Fibroblast of skin of right quadriceps (primary cell): ENCODE data around the gene MS4A4E.
"Not testable (repeated sequence)": the region's sequence is repeated elsewhere in the genome, so short reads cannot be mapped to it uniquely, and the experiment has no call there.

Source experiments
- DNase-seq: peaks from one replicate; pipeline ENCODE4 v3.0.0-alpha.2; 2013

The MS4A4E gene

DNA sequence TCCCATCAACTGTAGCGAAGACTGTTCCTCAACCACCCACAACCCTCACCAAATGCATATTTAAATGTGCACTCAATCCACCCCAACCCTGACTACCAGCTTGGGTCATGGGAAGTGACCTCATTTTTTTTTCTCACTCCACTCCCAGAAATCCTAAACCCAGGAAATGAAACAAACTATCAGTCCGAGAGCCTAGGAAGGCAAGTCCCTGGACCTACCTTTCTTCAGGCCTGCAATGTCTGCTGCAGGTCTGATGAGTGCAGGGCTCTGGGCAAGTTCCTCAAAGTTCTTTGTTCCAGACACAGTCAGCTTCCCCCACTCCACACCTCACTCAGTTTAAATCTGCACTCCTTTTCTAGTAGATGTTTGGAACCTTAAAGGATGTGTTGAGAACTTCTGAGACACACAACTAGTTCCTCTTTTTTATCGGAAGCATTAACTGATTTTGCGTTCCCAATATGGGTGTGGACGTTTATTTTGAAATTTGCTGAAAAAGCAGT is at the start of gene MS4A4E:
Gene MS4A4E, minus strand, starts transcription at position 398 of the 500 bp plus-strand sequence. CDS start 13,082 bp downstream, outside the sequence.
- no peak for DNase-seq

DNA sequence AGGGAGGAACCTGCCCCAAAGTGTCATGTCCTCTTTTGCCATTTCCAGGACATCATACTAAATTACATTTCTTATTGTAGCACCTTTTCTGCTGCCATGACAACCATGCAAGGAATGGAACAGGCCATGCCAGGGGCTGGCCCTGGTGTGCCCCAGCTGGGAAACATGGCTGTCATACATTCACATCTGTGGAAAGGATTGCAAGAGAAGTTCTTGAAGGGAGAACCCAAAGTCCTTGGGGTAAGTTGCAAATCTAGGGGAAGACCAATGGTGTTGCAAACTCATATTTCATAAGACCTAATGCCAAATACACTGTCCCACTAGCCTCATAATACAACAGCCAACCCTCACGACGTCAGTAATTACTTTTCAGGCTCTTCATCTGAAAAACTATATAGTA is 49.2 kb upstream of the MS4A4E start:
- DNase-seq = no peak

DNA sequence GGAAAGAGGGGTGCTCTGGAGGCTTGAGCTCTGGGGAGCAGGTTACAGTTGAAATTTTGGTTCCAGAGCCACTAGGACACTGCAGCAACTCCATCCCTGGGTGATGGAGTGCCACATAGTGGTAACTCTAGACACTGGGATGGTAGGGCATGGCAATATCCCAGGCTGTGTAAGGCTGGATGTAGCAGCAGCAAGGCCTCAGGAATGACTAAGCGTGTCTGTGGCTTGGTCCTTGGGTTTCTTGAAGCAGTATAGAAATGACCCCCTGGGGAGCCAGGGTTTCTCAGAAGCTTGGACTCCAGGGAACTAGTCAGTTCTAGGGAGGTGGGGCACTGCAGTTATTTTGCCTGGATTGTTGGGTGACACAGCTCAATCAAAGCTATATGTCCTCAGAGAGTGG is 45.6 kb upstream of the MS4A4E start:
- no peak for DNase-seq

GRCh38 chr11:60285411-60286126 is 42.6 kb upstream of the MS4A4E start:
- not testable (repeated sequence) for DNase-seq

GRCh38 chr11:60282286-60282685 is 39.3 kb upstream of the MS4A4E start:
- no peak for DNase-seq

GRCh38 chr11:60281485-60281884 is 38.5 kb upstream of the MS4A4E start:
- DNase-seq = no peak

GRCh38 chr11:60280412-60280811 is 37.5 kb upstream of the MS4A4E start, which contains the start of gene MS4A4A:
Gene MS4A4A (plus strand): TSS chr11:60280666. CDS start chr11:60280676, 10 bp downstream.
- no peak for DNase-seq

GRCh38 chr11:60274416-60274815 is 31.5 kb upstream of the MS4A4E start:
- no peak for DNase-seq

GRCh38 chr11:60265373-60266214 is 22.7 kb upstream of the MS4A4E start:
- peak; percentile 2 for DNase-seq

DNA sequence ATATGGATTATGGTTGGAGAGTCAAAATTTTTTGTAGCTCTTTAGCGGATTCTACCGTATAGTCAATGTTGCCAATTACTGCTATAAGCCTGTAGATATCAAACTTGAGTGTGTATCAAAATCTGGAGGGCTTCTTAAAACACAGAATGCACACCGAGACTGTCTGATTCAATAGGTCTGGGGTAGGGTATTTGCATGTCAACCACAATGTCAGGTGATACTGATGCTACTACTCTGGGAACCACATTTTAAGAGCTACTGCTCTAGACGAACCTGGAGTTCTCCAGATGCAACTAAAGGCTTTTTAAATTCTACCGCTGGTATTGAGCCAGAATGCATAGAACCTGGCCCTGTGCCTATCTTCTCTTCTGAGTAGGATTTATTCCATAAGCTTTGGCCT is 21.7 kb upstream of the MS4A4E start:
- no peak for DNase-seq

DNA sequence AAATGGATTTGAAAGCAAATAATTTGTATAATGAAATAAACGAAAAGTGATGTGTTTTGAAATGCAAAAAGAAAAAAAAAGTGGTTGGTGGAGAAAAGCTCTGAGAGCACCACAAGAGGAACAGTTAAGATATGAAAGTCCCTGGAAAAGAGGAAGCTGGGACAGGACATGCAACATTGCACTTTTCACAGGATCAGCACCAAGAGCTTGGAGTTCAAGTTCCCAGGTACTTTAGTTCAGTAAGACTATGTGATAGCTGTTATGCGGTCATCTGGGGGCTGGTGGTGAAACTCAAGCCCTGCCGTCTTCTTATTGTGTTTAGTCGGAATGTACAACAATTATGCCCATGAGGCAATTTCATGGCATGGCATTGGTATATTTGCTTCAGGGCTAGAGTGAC is 20.5 kb upstream of the MS4A4E start:
- DNase-seq = no peak

GRCh38 chr11:60261014-60261413 is 18.1 kb upstream of the MS4A4E start:
- DNase-seq = no peak

DNA sequence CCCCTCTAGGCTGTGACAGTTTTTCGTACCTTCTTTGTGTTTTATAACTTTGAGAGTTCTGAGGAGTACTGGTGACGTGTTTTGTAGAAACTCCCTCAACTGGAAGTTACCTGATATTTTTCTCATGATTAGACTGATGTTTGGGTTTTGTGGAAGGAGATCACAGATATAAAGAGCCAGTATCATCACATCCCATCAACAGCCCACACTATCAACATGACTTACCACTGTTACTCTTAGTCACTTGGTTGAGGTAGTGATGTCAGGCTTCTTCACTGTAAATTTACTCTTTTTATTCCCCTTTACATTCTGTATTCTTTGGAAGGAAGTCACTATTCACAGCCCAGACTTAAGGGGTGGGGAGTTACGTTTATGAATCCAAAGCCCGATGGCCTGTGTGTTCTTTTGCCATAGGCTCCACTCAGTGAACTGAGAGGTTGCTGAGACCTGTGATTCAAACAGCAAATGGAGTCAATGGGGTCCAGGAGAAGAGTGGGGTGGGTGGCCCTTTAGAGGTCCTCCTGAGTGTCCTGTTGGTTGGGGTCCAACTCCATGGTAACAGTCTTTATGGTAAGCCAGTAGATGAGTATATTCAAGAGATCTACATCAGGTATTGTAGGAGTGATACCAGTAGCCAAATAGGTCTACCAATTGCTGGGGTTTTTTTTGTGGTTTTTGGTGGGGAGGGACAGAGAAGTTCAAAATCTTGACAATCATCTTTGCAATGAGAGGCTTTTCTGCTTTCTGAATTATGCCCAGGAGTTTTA is 15.2 kb upstream of the MS4A4E start:
- no peak for DNase-seq

DNA sequence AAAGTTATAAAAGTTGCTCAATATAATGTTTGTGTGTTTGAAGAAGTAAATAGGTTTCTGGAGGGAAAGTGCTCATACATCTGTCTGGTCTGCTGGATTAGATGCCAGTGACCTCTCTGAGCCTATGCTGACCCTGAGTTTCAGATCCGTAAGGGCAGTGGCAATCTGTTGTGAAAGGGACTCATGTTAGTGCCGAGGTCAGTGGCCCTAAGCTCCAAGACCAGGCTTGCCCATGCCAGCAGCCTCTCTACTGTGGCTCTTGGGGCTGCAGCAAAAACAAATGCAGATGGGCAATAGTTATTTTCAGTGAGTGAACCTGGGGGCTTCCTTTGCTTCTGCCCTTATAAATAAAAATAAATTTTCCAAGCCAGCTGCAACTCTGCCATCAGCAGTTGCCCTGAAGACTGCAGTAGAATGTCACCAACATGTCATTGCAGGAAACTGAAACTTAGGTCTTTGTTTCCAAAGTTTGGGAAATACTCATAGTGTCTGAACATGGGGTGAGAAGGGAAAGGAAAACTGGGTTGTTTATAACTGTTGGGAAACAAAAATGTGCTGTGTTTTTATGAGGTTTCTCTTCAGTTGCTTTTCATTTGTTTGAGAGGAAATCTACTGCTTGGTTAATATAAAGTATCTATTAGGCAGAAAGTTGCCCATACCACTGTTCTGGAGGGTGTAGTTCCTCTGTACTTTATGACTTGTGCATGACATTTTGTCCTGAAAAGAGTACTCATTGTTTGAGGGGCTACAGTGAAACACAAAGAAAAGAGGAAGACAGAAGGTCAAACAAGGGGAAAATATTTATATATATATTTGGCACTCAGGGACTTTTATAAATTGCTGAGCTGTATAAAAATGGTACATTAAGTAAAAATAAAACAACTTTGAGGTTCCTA is 9.5 kb upstream of the MS4A4E start:
- DNase-seq = no peak

DNA sequence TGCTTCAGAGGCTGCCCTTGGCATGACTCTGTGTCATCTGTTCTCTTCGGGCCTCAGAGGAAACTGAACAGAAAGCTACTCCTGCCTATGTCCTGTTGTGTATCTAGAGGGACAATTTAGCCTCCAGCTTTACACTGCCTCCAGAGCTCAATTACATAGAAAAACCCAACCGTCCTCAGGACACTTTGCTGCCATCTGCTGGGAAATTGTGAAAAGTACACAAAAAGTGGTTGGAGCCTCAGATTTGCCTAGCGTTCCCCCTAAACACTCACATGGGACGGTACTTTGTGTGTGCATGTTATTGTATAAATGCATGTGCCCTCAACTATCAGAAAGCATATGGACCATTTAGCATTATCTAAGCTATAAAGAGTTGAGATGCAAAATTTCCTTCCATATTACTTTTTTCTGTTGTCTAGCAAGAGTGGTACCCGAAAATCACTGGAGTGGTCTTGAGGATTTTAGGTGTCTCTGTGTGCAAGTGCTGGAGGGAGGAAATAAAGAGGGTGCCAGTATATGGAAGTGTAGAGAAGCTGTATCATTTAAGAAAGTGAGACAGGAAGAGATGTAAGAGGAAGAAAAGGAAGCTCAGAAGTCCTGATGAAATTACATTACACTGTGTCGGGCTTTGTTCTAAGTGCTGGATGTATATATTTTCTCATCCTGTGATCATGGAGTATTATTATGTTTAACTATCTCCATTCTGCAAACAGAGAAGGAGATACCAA is 8.7 kb upstream of the MS4A4E start:
- DNase-seq = no peak

GRCh38 chr11:60241786-60242185 is 1.2 kb downstream of the MS4A4E start:
- DNase-seq = no peak

- DNase-seq = no peak
Measured at GRCh38 chr11:60240662-60241061, 2.3 kb downstream of the MS4A4E start.

GRCh38 chr11:60235321-60235720 is 7.6 kb downstream of the MS4A4E start:
- DNase-seq = no peak

DNA sequence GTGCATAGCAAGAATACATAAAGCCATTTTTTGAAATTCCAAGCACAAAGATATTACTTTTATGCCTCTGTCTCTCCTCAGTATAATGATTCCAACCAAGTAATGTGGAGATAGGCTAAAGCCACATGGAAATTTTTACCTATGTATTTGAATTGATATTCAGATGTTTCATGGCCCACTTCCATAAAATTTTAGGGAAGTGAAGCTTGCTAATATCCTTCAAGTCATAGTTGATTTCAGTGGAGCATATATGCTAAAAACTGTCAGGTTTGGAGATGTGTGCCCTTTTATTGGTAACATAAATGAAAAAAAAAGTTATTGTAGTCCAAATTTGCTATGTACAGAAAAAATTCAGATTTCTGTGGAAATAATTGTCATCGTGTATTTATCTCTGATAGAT is 12.3 kb downstream of the MS4A4E start:
- DNase-seq = no peak

- no peak for DNase-seq
Measured at GRCh38 chr11:60222141-60222540, 20.8 kb downstream of the MS4A4E start.

GRCh38 chr11:60221692-60222091 is 21.2 kb downstream of the MS4A4E start:
- DNase-seq = no peak
